Smooth muscle cell of the umbilical artery (primary cell): ENCODE results near the gene TRIM3. TPM values are rescaled to one million over a fixed set of nuclear protein-coding genes. Genes with fewer than 3 reads are reported as not detected.

ENCODE experiments used
- total RNA-seq: library from RNA; depleted of rRNA; stranded (reverse); fragments of >200 nt; gene quantifications from 2 replicates; pipeline ENCODE4 v1.2.3, GENCODE V29; 2014

The TRIM3 gene
- total RNA-seq, result 19.0 and 28.4 TPM in 2 replicates

GRCh38 chr11:6473451-6474412 lies at the start of gene TRIM3:
Gene TRIM3 (minus strand): TSS chr11:6473941. CDS start chr11:6465695, 8,246 bp downstream.

GRCh38 chr11:6497069-6497839 lies 23.5 kb upstream of the TRIM3 start, which contains the start of gene DNHD1:
Gene DNHD1 (plus strand): TSS chr11:6497280. CDS start chr11:6498216, 936 bp downstream.

DNA sequence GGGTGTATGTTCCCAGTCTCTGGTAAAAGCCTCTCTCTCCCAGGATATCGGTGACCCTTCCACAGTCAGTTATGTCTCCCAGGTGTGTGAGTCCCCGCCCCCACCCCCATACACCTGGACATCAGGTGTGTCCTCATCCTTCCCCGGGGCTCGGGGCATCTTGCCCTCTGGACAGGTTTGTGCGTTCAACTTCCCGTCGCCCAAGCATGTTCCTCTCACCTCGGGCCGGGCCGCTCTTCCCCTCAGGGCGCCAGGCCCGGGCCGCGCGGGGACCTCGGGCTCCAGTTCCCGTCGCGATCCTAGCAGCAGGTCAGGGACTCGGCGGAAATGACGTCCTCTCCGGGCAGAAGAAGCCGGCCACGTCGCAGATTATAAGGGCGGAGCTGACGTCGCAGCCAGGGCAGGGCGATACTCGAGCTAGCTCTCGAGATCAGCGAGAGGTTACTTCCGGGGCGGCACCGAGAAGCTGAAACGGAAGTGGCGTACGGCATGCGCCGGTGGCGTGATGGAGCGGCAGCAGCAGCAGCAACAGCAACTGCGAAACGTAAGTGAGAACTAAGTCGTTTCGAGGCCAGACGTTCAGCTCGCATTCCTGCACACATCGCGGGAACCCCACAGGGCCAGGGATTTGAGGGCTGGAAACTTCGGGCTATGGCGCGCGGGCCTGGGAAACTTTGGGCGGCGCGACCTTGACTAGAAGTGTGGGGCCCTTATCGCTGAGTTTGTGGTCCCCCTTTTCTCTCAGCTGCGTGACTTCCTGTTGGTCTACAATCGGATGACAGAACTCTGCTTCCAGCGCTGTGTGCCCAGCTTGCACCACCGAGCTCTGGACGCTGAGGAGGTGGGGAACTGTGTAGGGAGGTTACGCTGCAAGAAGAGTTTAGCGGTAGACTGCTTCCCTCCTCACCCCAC lies 7.5 kb upstream of the TRIM3 start, which contains the start of the genes ARFIP2 and TIMM10B:
ARFIP2 (minus strand) TSS at position 320 of the 912 bp plus-strand sequence. CDS start 910 bp downstream, outside the sequence.
TIMM10B (plus strand) TSS at position 490 of the 912 bp plus-strand sequence; CDS start at position 506, 16 bp downstream.

DNA sequence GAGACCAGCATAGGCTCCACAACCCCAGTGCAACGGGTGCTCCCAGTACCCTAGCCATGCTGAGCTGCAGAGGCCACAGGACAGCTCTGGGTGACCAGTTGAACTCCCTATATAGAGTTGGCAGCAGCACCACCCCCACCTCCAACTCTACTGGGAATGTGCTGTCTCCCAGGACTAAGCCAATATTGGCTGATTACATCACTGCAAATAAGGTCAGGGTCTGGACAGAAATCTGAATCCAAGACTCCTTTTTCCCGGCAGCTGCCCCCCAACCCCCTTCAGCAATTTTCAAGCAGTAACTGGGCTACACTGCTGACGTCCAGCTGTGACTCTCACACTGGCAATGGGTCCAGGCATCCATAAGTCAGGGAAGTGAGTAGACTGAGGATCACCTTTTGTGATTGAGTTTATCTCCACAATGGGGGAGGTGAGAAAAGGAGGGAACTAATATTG lies 32.8 kb downstream of the TRIM3 start, which contains the start of gene HPX:
HPX (minus strand) TSS at position 82 of the 453 bp plus-strand sequence; CDS start at position 58, 24 bp downstream.

GRCh38 chr11:6419009-6419631 lies 54.6 kb downstream of the TRIM3 start, which contains the start of gene APBB1:
Gene APBB1 (minus strand): TSS chr11:6419094. CDS start chr11:6411347, 7,747 bp downstream.

Other genes with a start within 250 kb of the TRIM3 start
- 9.5 and 15.3 TPM in 2 replicates for gene FHIP1B, start 239.3 kb downstream of the TRIM3 start, total RNA-seq
- 0.09 TPM in 1 of 2 replicates, not detected in the other for gene CNGA4, start 234.9 kb downstream of the TRIM3 start, total RNA-seq
- gene CCKBR, start 214.1 kb downstream of the TRIM3 start, total RNA-seq, result not detected in 2 replicates
- gene CAVIN3, start 153.4 kb downstream of the TRIM3 start, total RNA-seq, result 123 and 129 TPM in 2 replicates
- 62.1 and 77.2 TPM in 2 replicates for gene SMPD1, start 83.5 kb downstream of the TRIM3 start, total RNA-seq
- gene APBB1, start 54.8 kb downstream of the TRIM3 start, total RNA-seq, result 31.1 and 34.1 TPM in 2 replicates
- 0.30 and 0.74 TPM in 2 replicates for gene HPX, start 33.0 kb downstream of the TRIM3 start, total RNA-seq
- 59.4 and 73.3 TPM in 2 replicates for gene ARFIP2, start 7.4 kb upstream of the TRIM3 start, total RNA-seq
- gene TIMM10B, start 7.6 kb upstream of the TRIM3 start, total RNA-seq, result 38.5 and 46.0 TPM in 2 replicates
- gene DNHD1, start 23.3 kb upstream of the TRIM3 start, total RNA-seq, result 4.5 and 12.9 TPM in 2 replicates
- 11.9 and 16.4 TPM in 2 replicates for gene RRP8, start 129.7 kb upstream of the TRIM3 start, total RNA-seq
- gene ILK, start 129.8 kb upstream of the TRIM3 start, total RNA-seq, result 176 and 244 TPM in 2 replicates
- 46.1 and 51.1 TPM in 2 replicates for gene TAF10, start 138.3 kb upstream of the TRIM3 start, total RNA-seq
- 124 and 159 TPM in 2 replicates for gene TPP1, start 145.5 kb upstream of the TRIM3 start, total RNA-seq
- gene DCHS1, start 181.9 kb upstream of the TRIM3 start, total RNA-seq, result 4.4 and 10.4 TPM in 2 replicates
- 37.0 and 63.2 TPM in 2 replicates for gene MRPL17, start 209.4 kb upstream of the TRIM3 start, total RNA-seq